ENCODE data around the gene FLOT2.
A peak's percentile ranks its signal among the peaks of the same experiment; 100 is the strongest.
"Not testable (repeated sequence)": the region's sequence is repeated elsewhere in the genome, so short reads cannot be mapped to it uniquely, and the experiment has no call there.

FLOT2 gene, protein sequence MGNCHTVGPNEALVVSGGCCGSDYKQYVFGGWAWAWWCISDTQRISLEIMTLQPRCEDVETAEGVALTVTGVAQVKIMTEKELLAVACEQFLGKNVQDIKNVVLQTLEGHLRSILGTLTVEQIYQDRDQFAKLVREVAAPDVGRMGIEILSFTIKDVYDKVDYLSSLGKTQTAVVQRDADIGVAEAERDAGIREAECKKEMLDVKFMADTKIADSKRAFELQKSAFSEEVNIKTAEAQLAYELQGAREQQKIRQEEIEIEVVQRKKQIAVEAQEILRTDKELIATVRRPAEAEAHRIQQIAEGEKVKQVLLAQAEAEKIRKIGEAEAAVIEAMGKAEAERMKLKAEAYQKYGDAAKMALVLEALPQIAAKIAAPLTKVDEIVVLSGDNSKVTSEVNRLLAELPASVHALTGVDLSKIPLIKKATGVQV

DNA sequence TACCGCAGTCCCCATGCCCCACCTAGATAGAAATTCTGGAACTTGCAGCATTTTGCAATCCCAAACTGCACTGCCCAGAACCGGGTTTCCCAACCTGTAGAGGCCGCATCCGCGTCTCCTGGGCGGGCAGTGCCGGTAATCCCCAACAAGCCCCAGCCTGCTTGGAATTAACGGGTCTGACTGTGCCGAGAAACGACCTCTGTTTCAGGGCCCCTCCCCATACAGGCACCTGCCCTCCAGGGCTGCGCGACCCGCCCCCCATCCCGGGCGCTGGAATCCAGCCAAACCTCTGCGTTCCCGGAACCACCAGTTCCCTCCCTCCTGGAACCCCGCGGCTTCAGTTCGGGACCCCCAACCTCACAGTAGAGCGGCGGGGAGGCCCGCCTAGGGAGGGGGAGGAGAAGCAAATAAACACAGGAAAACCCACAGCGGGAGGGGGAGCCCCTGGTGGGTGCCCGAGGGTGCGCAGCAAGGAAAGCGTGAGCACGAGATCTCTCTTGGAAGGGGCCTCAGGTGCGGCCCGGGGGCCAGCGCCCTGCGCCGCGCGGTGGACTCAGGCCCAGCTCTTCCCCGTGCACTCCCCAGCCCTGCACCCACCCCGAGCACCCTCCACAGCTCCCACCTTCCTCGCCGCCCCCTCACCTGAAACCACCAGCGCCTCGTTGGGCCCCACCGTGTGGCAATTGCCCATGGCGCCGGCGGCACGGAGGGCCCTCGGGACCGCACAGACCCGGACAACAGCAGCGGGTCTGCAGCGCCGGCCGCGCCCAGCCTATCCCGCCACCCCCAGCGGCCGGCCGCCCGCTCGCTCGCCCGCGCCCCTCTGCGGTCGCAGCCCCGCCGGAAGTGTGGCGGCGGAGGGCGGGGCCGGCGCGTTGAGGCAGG is at the start of gene FLOT2:
Gene FLOT2 (minus strand): TSS at position 850 of the 885 bp plus-strand sequence. CDS start 159 bp downstream, at position 691.
- peak in 36 of 56 donors; percentile 30 to 73 (median 51) for DNase-seq

DNA sequence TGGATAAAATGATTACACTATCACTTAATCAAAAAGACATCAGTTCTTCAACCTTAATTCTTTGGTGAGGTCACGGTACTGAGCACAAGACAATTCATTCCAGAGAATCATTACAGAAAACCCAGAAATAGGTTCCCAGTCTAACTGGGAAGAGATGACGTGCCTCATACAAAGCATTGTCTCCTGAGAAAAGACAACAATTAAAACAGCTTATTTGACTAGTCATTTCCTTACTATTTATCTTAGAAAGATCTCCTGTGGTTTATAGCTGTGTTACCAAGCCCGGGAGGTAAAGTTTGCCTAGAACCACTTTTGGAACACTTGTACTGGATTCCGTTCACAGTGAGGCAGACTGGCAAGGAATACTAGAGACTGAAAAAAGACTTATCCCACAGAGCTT is 48.7 kb upstream of the FLOT2 start:
- DNase-seq = no peak

DNA sequence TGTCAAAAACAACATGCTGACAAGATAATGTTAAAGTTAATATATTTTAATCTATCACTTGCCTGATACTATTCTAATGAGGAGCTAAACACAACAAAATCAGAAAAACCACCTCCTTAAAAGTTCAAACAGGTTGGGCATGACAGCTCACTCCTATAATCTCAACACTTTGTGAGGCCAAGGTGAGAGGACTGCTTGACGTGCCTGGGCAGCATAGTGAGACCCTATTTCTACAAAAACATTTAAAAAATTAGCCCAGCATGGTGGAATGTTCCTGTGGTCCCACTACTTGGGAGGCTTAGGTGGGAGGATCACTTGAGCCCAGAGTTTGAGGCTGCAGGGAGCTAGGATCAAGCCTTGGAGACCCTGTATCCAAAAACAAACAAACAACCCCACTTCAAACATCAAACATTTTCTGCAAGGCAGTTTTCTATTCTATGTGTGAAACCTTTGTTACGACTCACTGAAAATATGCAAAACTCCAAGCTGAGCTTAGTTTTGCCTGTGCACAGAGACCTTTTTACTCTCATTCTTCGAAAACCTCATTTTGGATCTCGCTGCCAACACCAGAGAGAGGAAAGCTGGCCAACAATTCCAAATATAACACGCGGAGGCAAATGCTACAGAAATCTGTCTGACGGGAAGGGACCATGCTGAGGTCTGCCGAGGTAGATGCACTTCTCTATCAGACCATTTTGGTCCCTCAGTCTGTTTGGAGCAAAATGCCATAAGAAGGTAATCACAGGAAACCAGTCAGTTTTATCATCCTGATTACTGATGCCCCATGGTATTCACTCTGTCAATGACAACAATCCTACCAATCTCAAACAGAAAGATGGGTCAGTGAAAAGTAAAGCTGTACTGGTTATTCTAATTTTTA is 47.6 kb upstream of the FLOT2 start:
- no peak for DNase-seq

DNA sequence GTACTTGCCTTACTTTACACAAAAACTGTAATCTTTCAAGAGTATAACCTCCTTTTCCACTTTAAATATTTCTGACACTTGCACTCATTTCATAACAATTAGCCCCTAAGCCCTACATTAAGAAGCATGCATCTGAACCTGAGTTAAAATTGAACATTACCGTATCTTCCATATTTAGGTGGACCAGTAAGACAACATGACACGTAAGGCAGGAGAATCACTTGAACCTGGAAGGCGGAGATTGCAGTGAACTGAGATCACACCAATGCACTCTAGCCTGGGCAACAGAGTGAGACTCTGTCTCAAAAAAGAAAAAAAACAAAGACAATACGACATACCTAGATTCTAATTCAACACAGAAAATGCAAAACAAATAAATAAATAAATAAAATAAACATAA is 46.8 kb upstream of the FLOT2 start:
- DNase-seq = no peak

DNA sequence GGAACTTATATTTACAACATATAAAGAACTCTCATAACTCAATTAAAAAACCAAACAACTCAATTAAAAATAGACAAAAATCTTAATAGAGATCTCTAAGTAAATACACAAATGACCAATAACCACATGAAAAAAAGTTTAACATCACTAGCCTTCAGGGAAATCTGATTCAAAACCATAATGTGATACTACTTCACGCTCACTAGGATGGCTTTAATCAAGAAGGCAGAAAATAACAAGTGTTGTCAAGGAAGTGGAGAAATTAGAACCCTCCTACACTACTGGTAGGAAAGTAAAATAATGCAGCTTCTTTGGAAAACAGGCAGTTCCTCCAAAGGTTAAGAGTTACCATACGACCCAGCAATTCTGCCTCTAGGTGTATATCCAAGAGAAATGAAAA is 45.4 kb upstream of the FLOT2 start:
- DNase-seq = no peak

DNA sequence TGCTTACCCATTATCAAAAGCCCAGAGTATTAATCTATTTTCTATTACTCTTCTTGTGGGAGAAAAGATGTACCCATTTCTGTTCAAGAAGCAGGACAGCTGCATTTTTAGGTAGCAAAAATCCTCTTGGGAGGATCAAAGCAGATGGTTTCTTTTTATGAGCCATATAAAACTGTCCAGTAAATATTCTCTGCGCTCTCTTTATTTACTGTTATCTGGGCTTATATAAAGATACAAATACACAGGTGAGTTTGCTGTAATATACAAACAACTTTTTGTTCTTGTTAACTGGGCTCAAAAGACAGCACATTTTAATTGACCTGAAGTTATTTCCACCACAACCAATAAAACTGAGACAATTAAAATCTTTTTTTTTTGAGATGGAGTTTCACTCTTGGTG is 43.7 kb upstream of the FLOT2 start:
- no peak for DNase-seq

DNA sequence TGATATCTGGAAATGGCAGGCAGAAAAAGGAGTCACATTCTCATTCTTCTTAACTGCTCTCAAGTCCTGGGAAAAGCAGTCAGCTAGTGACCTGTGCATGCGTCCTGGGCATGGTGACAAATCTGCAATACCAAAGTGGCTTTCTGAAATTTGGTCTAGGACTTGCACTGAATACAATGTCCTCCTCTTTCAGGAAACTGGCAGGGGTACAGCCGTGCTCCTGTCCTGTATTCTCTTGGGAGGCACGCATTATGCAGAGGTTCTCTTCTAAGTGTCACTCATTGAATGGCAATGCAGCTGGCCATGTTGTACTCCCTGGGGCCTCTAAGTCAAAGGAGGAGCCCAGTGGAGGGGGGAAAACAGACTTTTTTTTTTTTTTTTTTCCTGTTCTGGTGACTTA is 43.1 kb upstream of the FLOT2 start:
- DNase-seq = peak in 15 of 56 donors; percentile 4 to 35 (median 21)

DNA sequence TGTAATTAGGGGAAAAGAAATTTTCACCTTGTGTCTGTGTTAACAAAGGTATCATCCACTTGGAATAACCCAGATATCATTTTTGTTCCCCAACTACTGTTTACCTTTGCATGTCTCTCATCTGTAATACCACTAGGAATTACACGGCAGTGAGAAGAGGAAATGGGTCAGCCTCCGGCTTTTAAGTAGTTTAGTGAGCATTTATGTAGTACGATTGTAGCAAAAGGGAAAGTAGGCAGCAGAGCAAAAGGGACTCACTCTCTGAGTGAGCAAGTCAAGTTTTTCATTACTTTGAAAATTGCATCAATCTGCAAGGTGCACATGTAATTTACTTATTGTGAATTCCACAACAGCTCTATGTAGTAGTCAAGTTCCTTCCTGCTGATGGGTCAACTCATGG is 42.6 kb upstream of the FLOT2 start:
- no peak for DNase-seq

DNA sequence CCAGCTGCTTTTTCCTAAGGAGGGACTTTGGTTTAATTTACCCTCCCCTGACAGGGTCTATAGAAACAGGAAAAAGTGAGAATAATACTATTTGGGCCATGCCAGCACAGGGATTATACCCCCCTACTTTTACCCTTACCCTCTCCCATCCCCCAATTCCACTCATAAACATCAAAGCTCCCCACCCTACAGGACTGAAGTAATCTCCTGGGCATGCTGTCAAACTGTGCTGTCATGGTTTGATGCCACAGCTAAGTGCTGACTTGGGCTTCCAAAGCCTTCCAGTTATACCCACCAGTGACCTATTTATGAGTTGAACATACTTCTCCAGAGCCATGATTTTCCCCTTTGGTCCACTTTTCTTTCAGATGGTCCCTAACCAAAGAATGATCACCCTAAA is 41.0 kb upstream of the FLOT2 start:
- DNase-seq = peak in 18 of 56 donors; percentile 4 to 64 (median 19)

DNA sequence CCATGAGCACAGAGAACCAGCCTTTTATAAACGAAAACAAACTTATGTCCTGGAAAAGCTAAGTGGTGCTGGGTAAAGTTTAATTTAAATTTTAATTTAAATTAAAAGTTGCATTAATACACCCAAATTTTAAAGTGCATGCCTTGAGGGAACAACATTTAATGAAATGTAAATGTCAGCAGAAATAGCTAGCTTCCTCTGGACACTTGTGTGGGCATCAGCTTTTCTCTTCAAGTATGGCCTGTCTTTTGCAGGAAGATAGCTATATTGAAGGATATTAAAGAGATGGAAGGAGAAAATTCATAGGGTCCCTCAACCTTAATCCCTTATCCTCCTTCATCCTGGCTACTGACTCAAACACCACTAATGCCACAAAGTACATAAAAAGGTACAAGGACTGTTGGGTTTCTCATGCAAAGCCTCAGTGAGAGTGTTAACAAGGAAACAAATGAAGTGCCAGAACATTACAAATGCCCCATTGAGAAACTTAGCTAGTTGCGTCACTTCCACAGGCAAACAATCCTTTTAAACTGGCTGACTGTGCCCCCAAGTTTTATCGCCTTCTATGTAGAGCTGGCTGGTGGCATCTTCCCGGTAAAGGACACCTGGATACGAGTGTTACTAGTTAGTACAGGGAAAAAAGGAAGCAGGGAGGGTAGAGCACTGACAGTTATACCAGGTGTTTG is 39.7 kb upstream of the FLOT2 start:
- peak in 38 of 56 donors; percentile 6 to 75 (median 37) for DNase-seq

DNA sequence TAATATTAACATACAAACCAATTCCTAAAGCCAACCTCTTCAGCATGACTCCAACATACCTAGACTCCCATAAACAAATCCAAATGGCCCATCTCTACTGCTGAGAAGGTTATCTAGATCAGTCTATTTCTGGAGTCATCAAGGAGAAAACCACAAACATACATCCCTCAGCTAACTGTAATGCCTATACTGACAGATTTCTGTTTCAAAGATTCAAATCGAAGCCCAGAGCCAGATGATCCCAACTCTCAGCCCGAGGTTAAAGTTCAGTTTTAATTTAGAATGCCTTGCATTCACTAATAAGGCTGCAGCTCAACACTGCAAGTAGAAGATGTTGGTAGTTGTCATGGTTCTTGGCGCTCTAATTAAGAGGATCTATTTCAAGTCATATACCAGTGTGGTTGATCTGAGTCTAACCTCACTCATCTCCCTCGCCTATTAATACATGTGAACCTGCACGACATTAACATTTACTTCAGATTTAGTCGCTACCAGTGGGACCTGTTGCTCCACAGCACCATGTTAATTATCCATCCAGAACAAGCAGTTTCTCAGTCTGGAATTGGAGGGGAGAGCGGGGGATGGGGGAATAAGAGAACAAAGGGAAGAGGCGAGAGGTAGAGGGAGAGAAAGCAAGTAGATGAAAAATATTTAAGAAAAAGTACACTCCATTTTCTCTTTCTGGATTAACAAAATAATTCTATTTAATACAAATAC is 38.4 kb upstream of the FLOT2 start:
- DNase-seq = no peak

DNA sequence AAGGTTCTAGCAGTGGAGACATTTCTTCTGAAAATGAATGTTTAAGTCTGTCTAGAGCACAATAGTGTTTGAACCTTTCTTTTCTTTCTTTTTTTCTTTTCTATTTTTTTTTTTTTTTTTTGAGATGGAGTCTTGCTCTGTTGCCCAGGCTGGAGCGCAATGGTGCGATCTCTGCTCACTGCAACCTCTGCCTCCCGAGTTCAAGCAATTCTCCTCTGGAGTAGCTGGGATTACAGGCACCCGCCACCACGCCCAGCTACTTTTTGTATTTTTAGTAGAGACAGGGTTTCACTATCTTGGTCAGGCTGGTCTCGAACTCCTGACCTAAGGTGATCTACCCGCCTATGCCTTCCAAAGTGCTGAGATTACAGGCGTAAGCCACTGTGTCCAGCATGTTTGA is 37.0 kb upstream of the FLOT2 start:
- DNase-seq = not testable (repeated sequence)

DNA sequence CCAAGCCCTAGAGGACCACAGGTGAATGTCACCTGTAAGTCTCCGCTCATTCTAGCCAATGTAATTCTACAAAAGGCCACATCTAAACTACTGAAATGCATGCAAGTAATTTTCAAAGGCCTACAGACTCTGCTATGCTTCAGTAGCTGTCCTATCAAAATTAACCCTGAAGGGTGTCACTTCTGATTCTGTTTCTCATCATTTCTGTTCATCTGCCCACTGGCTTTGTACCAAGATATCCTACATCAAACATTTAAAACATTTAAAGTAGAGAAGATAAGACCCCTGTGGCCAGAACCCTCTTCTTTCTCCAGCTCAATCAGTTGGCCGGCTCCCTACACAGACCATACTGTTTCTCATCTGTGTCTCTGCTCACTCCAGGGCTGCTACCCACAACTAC is 32.3 kb upstream of the FLOT2 start:
- DNase-seq = no peak

DNA sequence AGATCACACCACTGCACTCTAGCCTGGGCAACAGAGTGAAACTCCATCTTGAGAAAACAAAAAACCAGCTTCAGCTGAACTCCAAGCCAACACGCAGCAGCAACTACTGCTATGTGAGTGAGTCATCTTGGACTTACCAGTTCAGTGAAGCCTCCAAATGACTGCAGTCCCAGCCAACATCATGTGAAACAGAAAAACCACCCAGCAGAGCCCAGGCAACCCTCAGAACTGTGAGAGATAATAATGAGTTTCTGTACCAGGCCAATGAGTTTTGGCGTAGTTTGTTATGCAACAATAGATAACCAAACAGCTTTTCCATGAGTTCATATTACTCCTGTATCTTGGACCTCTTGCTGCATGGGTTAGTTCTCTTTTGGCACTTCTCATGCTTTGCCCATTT is 30.5 kb upstream of the FLOT2 start:
- no peak for DNase-seq

DNA sequence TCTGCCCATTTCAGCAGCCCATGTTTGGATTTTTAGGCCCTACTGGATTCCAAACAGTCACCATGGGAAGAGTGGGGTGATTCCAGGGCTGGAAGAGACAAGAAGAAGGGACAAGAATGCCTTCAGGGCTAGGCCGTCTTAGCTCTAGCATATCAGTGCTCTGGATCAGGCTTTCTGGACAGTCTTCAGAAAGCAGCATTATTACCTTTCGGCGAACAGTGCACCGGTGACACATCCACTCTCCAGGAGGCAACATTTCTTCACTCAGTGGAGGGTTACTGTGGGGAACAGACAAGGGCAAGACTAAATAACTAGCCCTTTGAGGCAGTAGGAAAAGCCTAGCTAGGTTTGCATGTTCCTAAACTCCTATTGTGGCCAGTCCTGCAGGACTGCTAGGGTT is 29.3 kb upstream of the FLOT2 start:
- DNase-seq = no peak

DNA sequence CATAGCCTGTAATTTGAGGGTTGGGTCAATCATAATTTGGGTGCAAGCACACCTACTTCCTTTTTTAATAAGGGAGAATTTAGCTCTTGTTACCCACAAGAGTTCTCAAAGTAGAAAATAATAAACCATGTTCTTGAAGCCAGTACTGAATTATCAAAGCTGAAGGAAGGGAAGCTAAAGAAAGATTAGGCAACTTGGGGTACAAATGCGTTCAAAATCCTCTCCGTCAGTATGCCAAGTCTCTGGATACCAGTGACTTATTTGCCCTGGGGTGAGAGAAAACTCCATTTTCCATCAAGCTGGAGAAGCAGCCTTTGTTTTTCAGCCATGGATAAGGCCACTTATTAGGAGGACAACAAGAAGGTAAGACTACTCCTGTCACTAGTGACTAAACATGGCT is 28.8 kb upstream of the FLOT2 start:
- DNase-seq = no peak

DNA sequence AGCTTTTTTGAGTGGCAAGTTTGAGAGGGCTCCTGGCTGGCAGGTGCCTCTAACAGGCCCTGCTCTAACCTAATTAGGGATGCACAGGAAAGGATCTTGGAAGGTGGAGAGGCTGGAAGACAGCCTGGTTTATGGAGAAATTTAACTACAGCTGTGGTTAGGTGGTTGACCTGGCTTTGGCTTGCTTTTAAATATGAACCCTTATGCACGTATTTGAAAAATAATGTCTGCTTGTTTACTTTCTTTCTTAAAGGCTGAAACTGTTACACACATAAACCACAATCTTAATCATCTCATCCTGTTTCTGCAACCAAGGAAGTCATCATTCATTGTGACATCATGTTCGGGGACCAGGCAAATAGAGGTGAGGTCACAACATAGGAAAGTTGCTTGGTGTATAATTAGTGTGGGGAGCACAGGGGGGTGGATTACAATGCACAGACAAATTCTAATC is 28.4 kb upstream of the FLOT2 start:
- DNase-seq = no peak

DNA sequence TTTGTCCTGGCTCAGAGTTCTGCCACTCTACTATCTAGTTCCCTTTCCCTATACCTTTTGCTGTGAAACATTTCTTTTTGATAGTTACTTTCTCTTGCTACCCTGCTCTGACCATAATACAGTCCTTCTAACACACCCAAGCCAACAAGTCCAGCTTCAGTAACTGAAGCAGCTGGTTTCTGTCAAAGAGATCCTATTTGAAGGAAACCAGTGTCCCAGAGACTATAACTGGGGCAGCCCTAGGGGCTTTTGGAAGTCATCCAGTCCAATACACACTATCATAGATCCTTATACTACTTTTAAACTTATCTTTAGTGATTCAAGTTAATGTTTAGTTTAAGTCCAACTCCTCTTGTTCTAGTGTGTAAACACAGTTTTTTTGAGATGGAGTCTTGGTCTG is 22.7 kb upstream of the FLOT2 start:
- DNase-seq = no peak

DNA sequence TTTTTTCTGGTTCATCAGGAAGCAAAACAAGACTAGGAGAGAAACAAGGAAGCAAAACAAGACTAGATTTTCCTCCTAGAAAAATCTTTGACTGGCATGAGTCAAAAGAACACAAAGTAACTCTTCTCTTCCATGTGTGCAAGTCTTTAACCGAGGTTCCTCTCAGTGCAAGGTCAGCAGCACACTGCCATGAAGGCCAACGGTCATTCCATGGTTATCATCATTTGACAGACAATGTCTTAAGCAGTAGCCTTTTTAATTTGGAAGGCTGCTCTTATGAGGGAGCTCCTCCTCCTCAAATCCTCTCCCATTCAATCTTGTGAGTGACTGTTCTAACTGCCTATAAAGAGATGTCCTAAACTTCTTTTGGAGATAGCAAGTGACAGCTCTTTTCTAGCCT is 20.8 kb upstream of the FLOT2 start:
- no peak for DNase-seq

DNA sequence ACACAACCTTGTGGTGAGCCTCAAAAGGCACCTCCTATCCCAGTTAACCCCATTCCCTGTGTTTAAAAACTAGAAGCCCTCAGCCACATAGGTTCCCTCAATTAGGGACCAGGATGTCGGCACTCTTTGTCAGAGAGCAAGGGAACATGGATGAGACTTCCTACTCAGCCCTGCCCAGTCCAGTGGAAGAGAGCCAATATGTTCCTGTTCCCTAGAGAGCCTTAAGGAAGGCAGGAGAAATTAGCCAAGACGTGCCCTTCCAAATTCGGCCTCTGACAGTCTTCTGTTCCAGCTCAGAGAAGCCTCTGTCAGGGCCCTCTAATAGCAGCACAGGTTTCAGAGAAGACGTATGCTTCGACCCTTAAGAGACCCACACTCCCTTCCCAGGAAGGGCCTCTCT is 19.9 kb upstream of the FLOT2 start:
- no peak for DNase-seq
